HG03439 (cell line): ENCODE data around the gene AHRR.
"Not testable (repeated sequence)": the region's sequence is repeated elsewhere in the genome, so short reads cannot be mapped to it uniquely, and the experiment has no call there.

Experiments
- ATAC-seq: cut with Tn5 transposase; IDR thresholded peaks from one replicate; pipeline ENCODE4 v1.9.1; 2021; ENCODE audit warnings: mild to moderate bottlenecking, moderate library complexity; ENCODE audit not compliant: unreplicated experiment

AHRR gene

DNA sequence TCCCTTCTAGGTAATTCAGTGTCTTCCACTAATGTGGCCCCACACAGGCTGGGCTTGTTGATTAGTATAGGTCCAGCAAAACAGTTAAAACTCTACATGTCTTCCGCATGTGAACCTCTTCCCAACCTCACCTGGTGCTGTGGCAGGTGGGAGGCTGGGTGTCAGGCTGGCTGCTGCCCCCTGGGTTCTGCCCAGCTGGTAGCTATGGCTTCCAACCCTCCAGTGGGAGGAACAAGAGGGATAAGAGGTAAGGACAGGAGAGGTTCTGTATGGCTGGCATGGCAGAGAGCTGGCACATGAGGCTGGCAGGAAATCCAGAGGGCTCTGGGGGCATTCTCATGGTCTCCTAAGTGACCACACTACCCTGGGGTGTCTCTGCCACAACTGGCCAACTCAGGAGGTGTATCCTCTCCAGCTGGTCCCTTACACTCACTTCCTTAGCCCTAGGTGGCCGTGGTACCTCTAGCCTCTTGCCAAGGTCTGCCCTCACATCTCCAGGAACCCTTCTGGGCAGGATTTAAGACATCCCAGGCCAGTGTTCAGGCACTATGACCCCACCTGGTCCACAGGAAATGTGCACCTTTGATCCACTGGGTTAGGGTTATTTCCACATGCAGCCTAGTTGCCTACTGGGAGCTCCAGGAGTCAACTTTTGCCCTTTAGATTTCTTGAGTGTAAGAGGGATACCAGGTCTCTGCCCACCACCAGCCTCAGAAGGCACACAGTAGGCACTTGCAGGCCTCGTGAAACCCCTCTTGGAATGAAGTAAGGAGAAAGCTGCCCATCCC is 41.7 kb downstream of the AHRR start:
- ATAC-seq = no peak

GRCh38 chr5:364497-364896 is 43.0 kb downstream of the AHRR start:
- no peak for ATAC-seq

DNA sequence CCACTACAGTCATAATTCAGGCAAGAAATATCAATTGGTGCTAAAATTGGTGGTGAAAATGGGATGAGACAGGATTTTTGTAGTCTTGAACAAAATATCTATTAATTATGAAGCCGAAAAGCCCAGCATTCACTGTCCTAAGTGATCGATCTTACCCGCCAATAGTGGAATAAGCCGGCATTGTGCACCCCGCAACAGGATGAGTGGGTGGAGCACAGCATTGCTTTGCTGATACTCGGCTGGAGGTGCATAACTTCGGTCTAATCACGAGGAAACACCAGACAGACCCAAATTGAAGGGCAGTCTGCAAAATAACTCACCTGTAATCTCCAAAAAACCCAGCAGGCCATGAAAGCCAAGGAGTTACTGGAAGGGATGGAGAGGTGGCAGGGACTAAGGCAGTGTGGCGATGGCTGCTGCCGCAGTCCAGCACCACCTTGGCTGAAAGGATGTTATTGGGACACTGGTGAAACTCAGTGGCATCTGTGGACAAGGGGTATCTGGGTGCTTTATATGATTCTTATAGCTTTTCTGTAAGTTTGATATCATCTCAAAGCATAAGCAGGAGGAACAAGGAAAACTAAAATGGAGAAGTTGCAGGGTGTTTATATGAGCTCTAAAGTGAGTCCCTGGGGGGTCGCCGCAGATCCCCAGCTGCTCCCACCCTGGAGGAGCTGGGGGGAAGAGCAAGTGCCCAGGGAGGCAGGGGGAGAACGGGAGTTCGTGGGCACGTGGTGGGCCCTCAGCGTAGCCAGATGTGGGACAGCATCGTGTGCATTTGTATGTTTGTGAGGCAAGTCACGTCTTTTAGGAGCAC is 45.2 kb downstream of the AHRR start:
- ATAC-seq = no peak

DNA sequence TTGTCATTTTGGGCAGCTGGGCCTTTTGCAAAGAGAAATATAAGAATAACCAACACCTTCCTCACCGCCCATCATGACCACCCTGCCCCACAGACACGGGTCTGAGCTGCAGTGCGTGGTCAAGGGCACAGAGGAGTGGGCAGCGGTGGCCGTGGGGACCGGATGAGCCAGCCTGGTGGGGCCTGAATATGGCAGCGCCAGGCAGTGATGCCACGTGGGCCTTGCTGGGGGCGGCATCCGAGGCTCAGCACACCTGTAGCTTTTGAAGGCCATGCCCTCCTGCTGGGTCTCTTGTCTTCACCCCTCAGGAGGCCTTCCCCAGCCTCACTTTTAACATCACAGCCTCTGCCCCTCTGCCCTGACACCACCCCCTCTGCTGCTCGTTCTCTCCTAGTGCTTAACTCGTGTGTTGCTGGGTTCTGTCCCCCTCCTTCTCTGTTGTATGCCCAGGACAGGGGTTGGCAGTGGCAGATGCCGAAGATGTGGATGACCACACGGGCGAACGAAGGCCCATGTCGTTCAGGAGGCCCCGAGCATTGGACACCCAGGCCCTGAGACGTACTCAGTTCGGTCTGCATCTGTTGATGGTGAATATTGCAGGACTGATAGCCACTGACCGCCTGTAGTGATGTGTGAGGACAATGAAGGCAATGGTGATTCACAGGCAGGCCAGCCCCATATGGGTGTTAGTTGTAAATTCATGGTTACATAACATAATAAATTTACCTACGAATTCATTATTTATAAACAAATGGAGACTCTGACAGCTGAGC is 46.0 kb downstream of the AHRR start:
- ATAC-seq = no peak

- ATAC-seq = peak; percentile 63
Measured at GRCh38 chr5:368183-369084, 46.9 kb downstream of the AHRR start.

GRCh38 chr5:369151-369868 is 47.8 kb downstream of the AHRR start:
- peak; percentile 24 for ATAC-seq

DNA sequence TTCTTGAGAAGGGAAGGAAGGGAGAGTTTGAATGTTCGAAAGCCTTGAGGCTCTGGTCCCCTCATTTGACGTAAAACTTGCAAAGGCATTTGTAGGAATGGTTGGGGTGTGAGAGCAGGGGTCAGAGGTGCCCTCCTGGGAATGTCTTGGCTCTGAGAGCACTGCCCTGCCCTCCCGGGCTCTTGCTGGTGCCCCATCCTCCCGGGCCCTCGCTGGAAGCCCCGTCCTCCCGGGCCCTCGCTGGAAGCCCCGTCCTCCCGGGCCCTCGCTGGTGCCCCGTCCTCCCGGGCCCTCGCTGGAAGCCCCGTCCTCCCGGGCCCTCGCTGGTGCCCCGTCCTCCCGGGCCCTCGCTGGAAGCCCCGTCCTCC is 48.3 kb downstream of the AHRR start:
- ATAC-seq = not testable (repeated sequence)

GRCh38 chr5:370311-370958 is 48.9 kb downstream of the AHRR start:
- no peak for ATAC-seq

DNA sequence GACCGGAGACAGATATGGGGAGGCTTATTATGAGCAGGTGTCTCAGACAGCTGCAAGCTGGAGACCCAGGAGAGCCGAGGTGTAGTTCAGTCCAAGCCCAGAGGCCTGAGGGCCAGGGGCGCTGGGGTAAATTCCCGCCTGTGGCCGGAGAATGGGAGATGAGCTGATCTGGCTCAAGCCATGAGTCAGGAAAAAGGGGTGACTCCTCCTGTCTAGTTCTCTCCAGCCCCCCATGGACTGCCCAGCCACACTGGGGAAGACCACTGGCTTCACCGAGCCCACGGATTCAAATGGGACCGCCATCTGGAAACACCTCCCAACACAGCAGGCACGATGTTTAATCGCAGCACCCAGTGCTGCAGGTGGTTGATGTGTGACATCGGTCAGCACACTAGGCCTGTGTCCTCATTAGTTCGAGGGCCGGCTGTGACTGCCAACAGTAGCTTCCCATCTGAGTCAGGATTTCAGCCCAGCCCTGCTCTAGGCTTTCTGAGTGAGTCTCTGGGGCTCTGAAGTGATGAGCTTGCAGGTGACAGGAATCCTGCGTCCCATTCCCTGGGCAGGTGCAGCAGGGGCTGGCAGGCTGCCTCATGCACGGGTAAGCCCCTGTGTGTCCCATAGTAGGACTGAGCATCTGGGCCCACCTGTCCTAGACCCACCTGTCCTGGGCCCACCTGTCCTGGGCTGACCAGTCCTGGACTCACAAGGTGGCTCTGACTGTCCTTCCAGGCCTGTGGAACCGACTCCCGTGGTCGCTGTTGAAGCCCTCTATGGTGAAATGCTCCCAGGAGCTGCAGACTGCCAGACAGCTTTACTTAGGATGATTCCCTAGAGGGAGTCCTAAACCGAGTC is 49.7 kb downstream of the AHRR start:
- ATAC-seq = no peak

DNA sequence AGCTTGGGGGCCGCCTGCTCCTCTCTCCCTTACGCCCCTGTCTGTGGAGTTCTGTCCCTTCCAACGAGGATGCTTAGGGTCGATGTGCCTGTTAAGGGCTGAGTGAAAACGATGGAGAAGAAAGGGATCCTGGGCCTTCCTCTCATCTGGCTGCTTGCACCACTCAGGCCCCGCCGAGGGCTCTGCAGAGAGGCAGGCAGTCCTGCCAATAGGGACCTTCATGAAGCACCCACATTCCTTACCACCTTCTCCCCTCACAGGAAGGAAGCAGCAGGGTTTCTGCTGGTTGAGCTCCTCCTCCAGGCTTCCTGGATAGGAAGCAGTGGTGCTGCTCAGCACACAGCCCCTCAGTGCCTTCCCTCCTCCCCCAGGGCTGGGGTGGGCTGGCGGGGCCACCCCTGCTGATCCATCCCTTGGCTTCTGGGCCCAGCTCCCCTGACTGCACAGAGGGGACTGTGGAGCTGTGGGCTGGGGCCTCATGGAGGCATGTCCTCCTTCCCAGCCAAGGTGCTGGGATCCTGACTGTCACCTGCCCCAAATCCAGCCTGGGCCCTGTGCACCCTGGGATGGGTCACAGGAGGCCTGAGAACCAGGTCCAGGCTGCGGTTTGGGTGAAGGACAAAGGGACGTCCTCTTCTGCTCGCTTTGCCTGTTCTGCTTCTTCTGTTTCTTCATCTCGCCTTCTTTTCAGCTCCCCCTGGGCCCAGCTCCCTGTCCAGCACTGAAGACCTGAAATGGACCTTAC is 50.5 kb downstream of the AHRR start:
- no peak for ATAC-seq

GRCh38 chr5:372556-372995 is 51.1 kb downstream of the AHRR start:
- ATAC-seq = no peak

DNA sequence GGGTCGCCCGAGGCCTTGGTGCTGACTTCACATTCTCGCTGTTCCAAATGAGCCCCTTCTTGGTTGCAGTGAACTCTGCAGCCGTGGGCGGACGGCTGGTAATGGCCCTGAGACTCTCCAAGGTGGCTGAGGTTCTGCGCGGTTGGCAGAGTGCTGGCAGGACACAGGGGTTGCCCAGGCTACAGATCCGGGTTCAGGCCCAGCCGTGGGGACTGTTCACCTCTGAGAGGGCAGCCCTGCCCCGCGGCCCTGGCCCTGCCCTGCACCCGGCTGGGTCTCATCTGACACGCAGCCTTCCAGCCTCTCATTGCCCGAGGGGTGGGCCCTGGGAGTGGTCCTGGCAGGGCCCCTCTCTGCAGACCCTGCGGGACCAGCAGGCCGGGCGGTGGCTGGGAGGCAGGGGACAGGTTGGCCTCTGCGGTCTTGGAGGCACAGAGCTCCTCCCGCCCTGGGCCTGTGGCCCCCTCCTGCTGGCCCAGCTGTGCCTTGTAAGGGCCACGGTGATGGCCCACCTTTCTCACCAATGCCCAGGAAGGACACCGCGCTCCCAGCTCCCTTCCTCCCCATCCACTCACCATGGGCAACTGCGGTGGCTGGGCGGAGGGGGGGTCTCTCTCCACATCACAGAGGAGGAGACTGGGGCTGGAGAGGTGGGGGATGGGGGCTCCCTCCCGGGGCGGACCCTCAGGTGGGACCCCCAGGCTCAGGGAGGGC is 51.6 kb downstream of the AHRR start:
- no peak for ATAC-seq

DNA sequence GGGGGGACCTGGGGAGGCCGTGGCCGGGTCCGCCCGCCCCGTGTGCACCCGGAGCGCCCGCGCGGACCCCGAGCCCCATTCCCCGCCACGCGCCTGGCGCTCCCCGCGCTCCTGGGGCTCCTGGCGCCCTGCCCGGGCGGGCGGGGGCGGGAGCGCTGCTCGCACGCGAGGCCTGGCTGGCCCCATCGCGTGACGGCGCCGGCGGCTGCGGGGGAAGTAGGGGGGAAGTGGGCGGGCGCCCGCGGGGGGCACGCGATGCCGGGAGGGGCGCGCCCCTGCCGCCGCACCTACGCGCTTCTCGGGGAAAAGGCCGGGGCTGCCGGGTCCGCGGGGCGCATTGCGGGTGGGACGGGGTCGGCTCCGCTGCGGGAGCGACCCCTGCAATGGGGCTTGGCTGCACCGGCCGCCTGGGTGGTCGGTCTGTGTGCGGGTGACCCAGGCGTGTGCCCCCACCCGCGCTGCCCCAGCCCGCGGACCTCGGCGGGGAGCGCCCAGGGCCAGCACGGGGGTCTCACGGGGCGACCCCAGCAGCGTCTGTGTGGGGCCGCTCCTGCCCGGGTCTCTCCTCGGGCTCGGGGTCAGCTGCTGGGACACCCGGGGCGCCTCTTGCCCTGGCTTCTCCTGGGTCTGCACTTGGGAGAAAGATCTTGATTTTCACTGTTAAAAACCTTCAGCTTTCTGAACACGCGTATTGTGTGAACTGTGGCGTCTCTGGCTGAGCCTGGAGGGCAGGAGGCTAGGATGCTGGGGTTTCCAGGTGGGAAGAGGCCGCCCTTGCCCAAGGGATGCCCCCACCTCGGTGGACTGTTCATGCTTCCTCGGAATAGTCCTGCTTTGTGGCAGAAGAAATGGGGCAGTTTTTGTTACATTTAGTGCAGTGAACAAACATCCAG is 52.4 kb downstream of the AHRR start:
- no peak for ATAC-seq

DNA sequence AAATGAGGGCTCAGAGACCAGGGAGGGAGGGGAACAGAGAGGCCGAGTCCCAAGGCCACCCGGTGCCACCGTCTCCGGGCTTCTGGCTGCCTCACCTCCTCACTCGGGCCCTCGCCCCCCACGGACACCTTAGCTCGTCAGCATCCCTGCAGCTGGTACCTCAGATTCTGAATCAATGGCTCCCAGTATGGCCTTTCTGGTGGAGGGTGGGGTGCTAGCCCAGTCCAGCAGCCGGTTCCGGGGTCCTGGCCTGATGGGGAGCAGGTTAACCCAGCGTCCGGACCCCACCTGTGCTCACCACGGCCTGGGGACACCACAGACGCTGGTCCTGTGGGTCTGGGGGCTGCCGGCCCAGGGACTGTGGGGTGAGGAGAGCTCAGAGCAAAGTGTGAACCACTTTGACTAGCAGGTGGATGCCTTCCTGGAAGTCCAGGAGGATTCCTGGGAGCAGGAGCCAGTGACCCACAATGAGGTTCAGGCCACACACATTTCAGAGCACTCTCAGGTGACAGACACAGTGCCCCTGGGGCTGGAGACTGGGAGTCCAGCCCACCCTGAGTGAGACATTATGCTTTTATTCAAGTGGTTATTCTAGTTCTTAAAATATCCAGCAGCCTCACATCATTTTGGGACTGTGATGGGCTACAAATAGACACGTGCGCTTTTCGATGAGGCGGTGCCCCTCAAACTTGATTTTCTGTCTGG is 53.3 kb downstream of the AHRR start:
- ATAC-seq = no peak

DNA sequence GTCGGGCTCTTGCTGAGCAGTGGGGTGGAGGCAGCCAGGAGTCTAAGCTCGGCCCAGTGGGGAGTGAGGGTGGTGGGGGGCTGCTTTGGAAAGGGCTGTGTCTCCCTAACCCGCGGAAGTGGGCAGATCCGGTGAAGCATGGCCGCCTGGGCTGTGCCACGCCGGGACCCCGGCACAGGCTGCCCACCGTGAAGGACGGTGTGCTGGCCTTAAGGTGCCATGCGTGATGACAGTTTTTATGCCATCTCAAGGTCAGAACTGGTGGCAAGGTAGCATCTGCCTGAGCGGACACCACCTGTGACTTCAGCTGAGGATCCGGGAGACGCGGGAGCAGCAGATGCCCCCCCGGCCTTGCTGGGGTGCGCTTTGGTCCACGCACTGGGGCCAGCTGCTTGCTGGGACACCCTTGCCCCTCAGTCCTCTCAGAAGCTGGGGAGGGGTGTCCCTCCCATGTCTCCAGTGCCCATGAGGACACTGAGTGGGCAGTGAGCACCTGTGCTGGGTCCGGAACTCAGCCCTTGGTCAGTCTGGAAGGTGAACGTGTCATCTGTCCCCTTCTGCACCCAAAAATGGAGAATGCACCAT is 53.9 kb downstream of the AHRR start:
- ATAC-seq = no peak
